Stimulated activated CD4-positive, alpha-beta T cell treated with anti-CD3 and anti-CD28 coated beads, Interleukin-4, amount 100 ng/mL, for 48 hours (primary cell): ENCODE measurements around the gene ZNF200.
A peak's percentile ranks its signal among the peaks of the same experiment; 100 is the strongest.
"Not testable (repeated sequence)": the region's sequence is repeated elsewhere in the genome, so short reads cannot be mapped to it uniquely, and the experiment has no call there.

Experiments used
- DNase-seq, 2 donors: peaks; one replicate each; pipeline ENCODE4 v3.0.0-alpha.2; 2020; ENCODE audit warnings: low read depth in 2 of 2

The ZNF200 gene

GRCh38 chr16:3254309-3254708, 19.4 kb upstream of the ZNF200 start:
- DNase-seq: no peak

GRCh38 chr16:3252967-3253366, 18.0 kb upstream of the ZNF200 start:
- no peak for DNase-seq

- no peak for DNase-seq
Measured at GRCh38 chr16:3249451-3249850, 14.5 kb upstream of the ZNF200 start.

GRCh38 chr16:3249020-3249419, 14.1 kb upstream of the ZNF200 start:
- no peak for DNase-seq

GRCh38 chr16:3248596-3248995, 13.6 kb upstream of the ZNF200 start:
- no peak for DNase-seq

GRCh38 chr16:3246876-3247275, 11.9 kb upstream of the ZNF200 start:
- no peak for DNase-seq

GRCh38 chr16:3246002-3246401, 11.0 kb upstream of the ZNF200 start:
- DNase-seq: no peak

- DNase-seq: no peak
Measured at GRCh38 chr16:3243882-3244281, 8.9 kb upstream of the ZNF200 start.

- DNase-seq: no peak
Measured at GRCh38 chr16:3242709-3243108, 7.8 kb upstream of the ZNF200 start.

- DNase-seq: no peak
Measured at GRCh38 chr16:3241761-3242160, 6.8 kb upstream of the ZNF200 start.

GRCh38 chr16:3235856-3236669, 1.1 kb upstream of the ZNF200 start:
- peak in 1 of 2 donors; percentile 19 for DNase-seq

- peak in 1 of 2 donors; percentile 12 for DNase-seq
Measured at GRCh38 chr16:3234543-3234856, 458 bp downstream of the ZNF200 start.

GRCh38 chr16:3223913-3224515, 10.9 kb downstream of the ZNF200 start:
- no peak for DNase-seq

- no peak for DNase-seq
Measured at GRCh38 chr16:3220839-3221238, 14.1 kb downstream of the ZNF200 start.

- no peak for DNase-seq
Measured at GRCh38 chr16:3216263-3216640, 18.7 kb downstream of the ZNF200 start.

GRCh38 chr16:3215601-3216262, 19.2 kb downstream of the ZNF200 start:
- DNase-seq: no peak

- DNase-seq: no peak
Measured at GRCh38 chr16:3214904-3215600, 19.9 kb downstream of the ZNF200 start.

- no peak for DNase-seq
Measured at GRCh38 chr16:3212567-3212966, 22.4 kb downstream of the ZNF200 start.

- DNase-seq: no peak
Measured at GRCh38 chr16:3212006-3212405, 23.0 kb downstream of the ZNF200 start.

- DNase-seq: no peak
Measured at GRCh38 chr16:3207086-3207953, 27.6 kb downstream of the ZNF200 start.

- not testable (repeated sequence) for DNase-seq
Measured at GRCh38 chr16:3205939-3206338, 29.0 kb downstream of the ZNF200 start.
